HepG2 (cell line): ENCODE data around the gene RTP5. TPM values are rescaled to one million over a fixed set of nuclear protein-coding genes. Genes with fewer than 3 reads are reported as not detected.

Experiments used
- DMTF1 ChIP-seq: sonication (generic); formaldehyde crosslinking; IDR thresholded peaks from 2 replicates; pipeline ENCODE4 v1.4.0; 2020; ENCODE audit warnings: mild to moderate bottlenecking, missing genetic modification reagents
- ETV5 ChIP-seq: IDR thresholded peaks from 2 replicates; pipeline ENCODE4 v1.6.1; 2018; ENCODE audit warnings: missing biosample characterization, missing genetic modification reagents, inconsistent platforms, borderline replicate concordance
- HDAC6 ChIP-seq: fragments of 200-600 bp; sonication (generic); IDR thresholded peaks from 2 replicates; pipeline ENCODE4 v1.7.0; 2017; ENCODE audit warnings: mild to moderate bottlenecking, antibody characterized with exemption, low read length, low read depth
- KDM4B ChIP-seq: sonication (generic); formaldehyde crosslinking; IDR thresholded peaks from 2 replicates; pipeline ENCODE4 v1.4.0; 2020; ENCODE audit warnings: missing genetic modification reagents
- MAFK ChIP-seq, 2 experiments: IDR thresholded peaks in 1 of 2; conservative IDR thresholded peaks in 1 of 2; 2 replicates each; pipeline ENCODE4 v1.6.1; 2011; ENCODE audit warnings: improper control_type of control experiment in 2 of 2, low read length in 2 of 2
- MLX ChIP-seq: IDR thresholded peaks from 2 replicates; pipeline ENCODE4 v1.6.1; 2016
- NCOA1 ChIP-seq: sonication (generic); formaldehyde crosslinking; IDR thresholded peaks from 2 replicates; pipeline ENCODE4 v1.9.0; 2021; ENCODE audit warnings: missing genetic modification reagents
- NFE2L2 ChIP-seq: fragments of 150-350 bp; IDR thresholded peaks from 2 replicates; pipeline ENCODE4 v1.6.1; 2014; ENCODE audit warnings: low read length
- NKX3-1 ChIP-seq: sonication (generic); formaldehyde crosslinking; IDR thresholded peaks from 2 replicates; pipeline ENCODE4 v1.5.0; 2020; ENCODE audit warnings: missing genetic modification reagents
- NR0B2 ChIP-seq: sonication (generic); formaldehyde crosslinking; IDR thresholded peaks from 2 replicates; pipeline ENCODE4 v1.4.0; 2020; ENCODE audit warnings: mild to moderate bottlenecking, missing genetic modification reagents
- PATZ1 ChIP-seq: sonication (generic); formaldehyde crosslinking; IDR thresholded peaks from 2 replicates; pipeline ENCODE4 v1.4.0; 2020; ENCODE audit warnings: missing genetic modification reagents
- PITX1 ChIP-seq: sonication (generic); formaldehyde crosslinking; IDR thresholded peaks from 2 replicates; pipeline ENCODE4 v1.5.1; 2020; ENCODE audit warnings: mild to moderate bottlenecking, missing genetic modification reagents
- RFX1 ChIP-seq: fragments of 450-650 bp; IDR thresholded peaks from 2 replicates; pipeline ENCODE4 v1.6.1; 2017
- SIN3B ChIP-seq: fragments of 150-350 bp; IDR thresholded peaks from 2 replicates; pipeline ENCODE4 v1.6.1; 2014; ENCODE audit warnings: low read length
- SMAD9 ChIP-seq: sonication (generic); formaldehyde crosslinking; IDR thresholded peaks from 2 replicates; pipeline ENCODE4 v1.5.1; 2020; ENCODE audit warnings: mild to moderate bottlenecking, missing genetic modification reagents
- SMARCC2 ChIP-seq: fragments of 450-650 bp; IDR thresholded peaks from 2 replicates; pipeline ENCODE4 v1.6.1; 2017; ENCODE audit warnings: antibody characterized with exemption, mild to moderate bottlenecking
- SRF ChIP-seq: IDR thresholded peaks from 2 replicates; pipeline ENCODE4 v1.6.1; 2011; ENCODE audit warnings: mild to moderate bottlenecking, low read depth, low read length, moderate library complexity
- TEAD2 ChIP-seq: sonication (generic); formaldehyde crosslinking; IDR thresholded peaks from 2 replicates; pipeline ENCODE4 v1.9.0; 2021; ENCODE audit warnings: missing genetic modification reagents
- YY1 ChIP-seq: IDR thresholded peaks from 2 replicates; pipeline ENCODE4 v1.6.1; 2011; ENCODE audit warnings: low read length, low read depth, moderate library complexity, mild to moderate bottlenecking; ENCODE audit not compliant: insufficient read depth, insufficient replicate concordance
- ZNF20 ChIP-seq: sonication (generic); formaldehyde crosslinking; IDR thresholded peaks from 2 replicates; pipeline ENCODE4 v1.4.0; 2020; ENCODE audit warnings: mild to moderate bottlenecking, moderate library complexity, missing genetic modification reagents
- ZNF230 ChIP-seq: sonication (generic); formaldehyde crosslinking; IDR thresholded peaks from 2 replicates; pipeline ENCODE4 v1.4.0; 2020; ENCODE audit warnings: mild to moderate bottlenecking, missing genetic modification reagents
- ZNF263 ChIP-seq: sonication (generic); formaldehyde crosslinking; IDR thresholded peaks from 2 replicates; pipeline ENCODE4 v1.4.0; 2020; ENCODE audit warnings: missing genetic modification reagents
- ZNF564 ChIP-seq: sonication (generic); formaldehyde crosslinking; IDR thresholded peaks from 2 replicates; pipeline ENCODE4 v1.8.1; 2023; ENCODE audit warnings: mild to moderate bottlenecking, missing genetic modification reagents
- ZNF574 ChIP-seq: sonication (generic); formaldehyde crosslinking; IDR thresholded peaks from 2 replicates; pipeline ENCODE4 v1.4.0; 2020; ENCODE audit warnings: missing genetic modification reagents
- ZNF644 ChIP-seq: IDR thresholded peaks from 2 replicates; pipeline ENCODE4 v1.6.1; 2016; ENCODE audit warnings: low read depth
- polyA plus RNA-seq, 8 experiments: library from polyadenylated mRNA; depleted of rRNA in 3 of 8; stranded (reverse) in 7 of 8; unstranded in 1 of 8; fragments of >200 nt; fragmentation: Illumina TruSeq in 4 of 8; extraction: Trizol in 4 of 8; gene quantifications; 2 replicates each; pipeline versions ENCODE4 v1.2.1 to v1.2.3, GENCODE V29; 2011 to 2016; ENCODE audit warnings: low read depth in 4 of 8, missing spikeins in 1 of 8, mixed read lengths in 1 of 8; ENCODE audit not compliant: insufficient read depth in 1 of 8
- total RNA-seq, 5 experiments: library from RNA; depleted of rRNA; stranded (reverse); fragments of >200 nt; fragmentation: Illumina TruSeq; extraction: Trizol; gene quantifications; 2 replicates each; pipeline ENCODE4 v1.2.3, GENCODE V29; 2016; ENCODE audit warnings: low read depth in 1 of 5

The RTP5 gene
- total and polyA plus RNA-seq, 2 of the 13 experiments (the other 11 are each of a cell fraction or from before 2014, with no cell fraction given): not detected

- no peak for TF ChIP-seq SMAD9
- no peak for TF ChIP-seq SRF
- TF ChIP-seq SMARCC2: no peak
- no peak for TF ChIP-seq MLX (CRISPR knock-in tag)
- TF ChIP-seq NR0B2 (CRISPR knock-in tag): 0 out of 2 replicates have a peak, but pooled peaks have one; percentile 42
- no peak for TF ChIP-seq ZNF20 (CRISPR knock-in tag)
- TF ChIP-seq PITX1: no peak
- TF ChIP-seq YY1: no peak
- no peak for TF ChIP-seq NCOA1 (CRISPR knock-in tag)
- no peak for TF ChIP-seq KDM4B (CRISPR knock-in tag)
- no peak for TF ChIP-seq ZNF230
- no peak for TF ChIP-seq ZNF564 (CRISPR knock-in tag)
- no peak for TF ChIP-seq ZNF263 (CRISPR knock-in tag)
- no peak for TF ChIP-seq MAFK (conservative IDR thresholded peaks at IDR 0.05 in 1 of 2, IDR thresholded peaks at IDR 0.05 in 1 of 2; ENCODE audit: low read length in 2 of 2)
- 0 out of 2 replicates have a peak, but pooled peaks have one; percentile 21 for TF ChIP-seq PATZ1 (CRISPR knock-in tag)
- no peak for TF ChIP-seq DMTF1 (CRISPR knock-in tag)
- no peak for TF ChIP-seq NKX3-1 (CRISPR knock-in tag)
- TF ChIP-seq SIN3B: no peak
- no peak for TF ChIP-seq HDAC6
- TF ChIP-seq NFE2L2: no peak
- no peak for TF ChIP-seq TEAD2 (CRISPR knock-in tag)
- TF ChIP-seq ZNF574: peak; percentile 4; the same call in 1 of the 2 replicates
- TF ChIP-seq RFX1: no peak
- no peak for TF ChIP-seq ZNF644 (CRISPR knock-in tag)
- 0 out of 2 replicates have a peak, but pooled peaks have one; percentile 17 for TF ChIP-seq ETV5 (CRISPR knock-in tag)
Observed at GRCh38 chr2:241882091-241882625, 12.6 kb downstream of the RTP5 start (continued).
